T47D (cell line): ENCODE data around the gene BCAS3.

Experiments
- DNase-seq, 2 experiments: peaks; one replicate each; pipeline versions ENCODE4 v3.0.0 to v3.0.0-alpha.2; 2011 to 2012; ENCODE audit warnings: low read depth in 1 of 2, low spot score in 1 of 2
- JUND ChIP-seq: IDR thresholded peaks from 2 replicates; pipeline ENCODE4 v1.6.1; 2012; ENCODE audit warnings: low read depth
- in situ Hi-C: cut with HindIII; loops from 2 replicates; pipeline ENCODE4 v1.10.0; 2016; ENCODE audit warnings: low sequenced_read_pairs, low pct_unique_long_range_greater_than_20kb

BCAS3 gene

GRCh38 chr17:61338000-61338798 is 660.5 kb downstream of the BCAS3 start:
- TF ChIP-seq JUND = no peak
- no peak for DNase-seq

DNA sequence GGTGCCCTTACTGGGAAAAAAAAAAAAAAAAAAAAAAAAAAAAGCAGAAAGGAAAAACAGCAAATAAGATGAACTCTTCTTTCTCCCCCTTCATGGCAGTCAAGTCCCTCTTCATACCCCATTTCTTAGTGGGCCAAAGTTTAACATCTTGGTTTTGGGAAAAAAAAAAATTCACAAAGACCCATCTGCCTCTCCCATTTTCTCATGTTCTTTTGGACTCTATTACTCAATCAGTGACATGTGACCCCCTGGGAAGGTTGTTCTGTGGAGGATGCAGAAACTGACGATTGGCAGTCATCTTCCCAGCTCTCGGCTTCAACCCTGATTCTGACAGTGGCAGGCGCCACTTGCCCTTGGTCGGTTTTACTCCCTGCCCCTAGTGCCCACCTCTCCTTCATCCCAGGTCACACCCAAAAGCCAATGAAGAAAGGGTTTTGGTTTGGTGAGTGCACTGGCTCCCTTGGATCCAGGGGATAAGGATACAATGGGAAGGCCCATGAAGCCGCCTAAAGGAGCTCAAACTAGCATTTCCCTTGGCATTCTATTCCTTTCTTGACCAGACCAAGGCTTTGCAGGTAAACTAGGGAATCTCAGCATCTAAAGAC is 661.3 kb downstream of the BCAS3 start:
- TF ChIP-seq JUND = no peak
- in situ Hi-C loops = no loop called here
- DNase-seq = no peak

More at GRCh38 chr17:61338000-61338798, 660.5 kb downstream of the BCAS3 start:
- in situ Hi-C loops = no loop called here

DNA sequence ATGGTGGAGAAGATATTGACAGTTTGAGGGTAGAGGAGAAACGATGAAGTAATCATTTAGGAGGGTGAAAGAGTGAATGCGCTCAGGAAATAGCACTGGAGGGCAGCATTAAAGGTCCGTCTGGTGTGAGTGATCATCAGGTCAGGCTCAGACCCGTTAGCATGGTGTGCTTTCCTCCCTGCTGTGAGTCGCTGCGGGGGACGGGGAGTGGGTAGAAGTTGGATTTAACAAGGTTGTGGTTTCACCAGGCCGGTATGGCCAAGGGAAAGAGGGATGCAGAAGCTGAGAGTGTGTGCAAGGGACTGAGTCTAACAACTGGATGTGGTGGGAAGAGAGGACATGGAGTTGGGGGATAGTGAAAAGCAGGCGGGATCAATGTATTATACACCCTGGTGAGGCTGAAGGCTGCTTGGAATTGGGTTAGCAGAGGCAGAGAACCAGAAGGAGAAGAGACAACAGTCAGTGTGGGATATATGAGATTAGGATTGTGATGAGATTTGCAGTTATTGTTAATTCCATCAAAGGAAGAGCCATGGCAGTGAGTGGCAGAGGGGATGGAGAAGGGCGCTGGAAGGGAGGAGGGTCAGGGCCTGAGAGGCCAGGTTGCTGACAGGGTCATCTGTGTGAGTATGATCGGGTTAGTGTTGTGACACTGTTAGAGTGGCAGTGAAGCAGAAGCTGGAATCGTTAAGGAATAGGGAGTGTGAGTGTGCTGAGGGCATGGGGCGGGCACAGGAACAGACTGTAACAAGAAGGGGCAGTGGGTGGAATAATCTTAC is 663.0 kb downstream of the BCAS3 start:
- no peak for DNase-seq
- no peak for TF ChIP-seq JUND
- in situ Hi-C loops = no loop called here

DNA sequence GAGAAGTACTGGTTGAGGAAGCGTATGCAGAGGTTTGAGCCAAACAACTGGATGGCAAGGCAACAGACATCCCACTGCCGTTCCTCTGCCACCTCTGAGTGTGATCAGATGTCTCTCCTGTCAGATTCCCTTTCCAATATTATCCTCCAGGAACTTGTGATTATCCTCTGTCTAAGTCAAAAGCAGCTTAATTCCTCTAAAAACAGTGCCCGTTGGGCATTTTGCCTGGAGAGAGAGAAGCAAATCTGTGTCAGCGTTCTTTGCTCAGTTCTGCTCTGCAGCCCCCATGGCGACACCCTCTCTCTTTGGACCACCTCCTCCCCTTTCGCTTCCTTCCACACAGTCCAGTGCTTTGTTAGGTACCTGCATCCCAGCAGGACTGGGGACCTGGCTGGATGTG is 665.9 kb downstream of the BCAS3 start:
- in situ Hi-C loops = no loop called here

DNA sequence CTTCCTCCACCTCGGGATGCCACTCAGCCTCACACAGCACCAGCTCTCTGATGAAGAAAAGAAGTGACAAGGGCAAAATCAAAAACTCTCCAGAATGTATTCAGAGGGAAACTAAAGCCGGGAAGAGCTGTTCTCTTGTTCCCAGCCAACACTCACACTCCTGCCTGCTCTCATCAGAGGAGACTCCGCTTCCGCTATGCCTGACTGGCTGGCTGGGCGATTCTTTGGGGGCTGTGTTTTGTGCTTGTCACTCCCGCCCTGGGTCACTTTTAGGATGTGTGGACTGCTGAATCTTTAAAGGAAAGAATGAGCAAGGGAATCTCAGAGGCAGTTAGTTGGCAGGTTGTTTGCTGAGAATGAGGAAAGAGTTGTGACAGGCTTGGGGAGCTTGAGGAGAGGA is 667.4 kb downstream of the BCAS3 start:
- in situ Hi-C loops = no loop called here
- no peak for DNase-seq
- no peak for TF ChIP-seq JUND

More for the DNA sequence above, 665.9 kb downstream of the BCAS3 start:
- no peak for DNase-seq
- no peak for TF ChIP-seq JUND

DNA sequence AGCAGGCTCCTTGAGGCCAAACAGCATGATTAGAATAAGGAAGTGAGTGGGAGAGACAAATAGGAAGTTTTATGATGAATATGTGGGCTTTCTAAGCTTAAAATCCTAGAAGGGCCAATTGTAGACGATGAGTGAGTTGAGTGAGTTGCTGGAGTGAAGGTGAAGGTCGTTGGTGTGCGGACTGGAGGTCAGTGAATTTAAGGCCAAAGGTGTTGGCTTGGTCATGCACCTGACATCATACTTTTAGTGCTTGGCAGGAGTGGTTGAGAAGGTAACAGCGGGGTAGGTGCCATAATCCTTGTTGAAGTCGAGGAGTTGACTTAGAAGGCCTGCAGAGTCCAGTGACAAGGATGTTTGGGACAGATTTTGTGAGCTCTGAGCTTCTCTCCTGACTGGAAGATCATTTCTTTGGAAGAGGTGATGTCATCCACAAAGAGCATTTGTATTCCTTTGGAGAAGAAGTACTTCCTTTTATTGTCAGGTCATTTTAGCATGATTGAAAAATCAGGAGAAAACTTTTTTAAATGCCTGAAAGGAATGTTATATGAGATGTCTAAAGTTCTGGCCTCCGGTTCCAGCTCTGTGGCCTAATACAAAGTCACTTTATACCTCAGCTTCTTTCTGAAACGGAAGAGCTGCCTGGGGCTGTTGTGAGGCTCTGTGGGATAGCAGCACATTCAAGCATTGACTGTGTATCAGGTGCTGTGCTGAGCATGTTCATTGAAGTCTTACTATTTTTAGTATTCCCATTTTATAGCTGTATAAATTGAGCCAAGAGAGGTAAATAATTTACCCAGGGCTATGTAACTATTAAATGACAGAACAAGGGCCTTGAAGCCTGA is 668.4 kb downstream of the BCAS3 start:
- in situ Hi-C loops = no loop called here

DNA sequence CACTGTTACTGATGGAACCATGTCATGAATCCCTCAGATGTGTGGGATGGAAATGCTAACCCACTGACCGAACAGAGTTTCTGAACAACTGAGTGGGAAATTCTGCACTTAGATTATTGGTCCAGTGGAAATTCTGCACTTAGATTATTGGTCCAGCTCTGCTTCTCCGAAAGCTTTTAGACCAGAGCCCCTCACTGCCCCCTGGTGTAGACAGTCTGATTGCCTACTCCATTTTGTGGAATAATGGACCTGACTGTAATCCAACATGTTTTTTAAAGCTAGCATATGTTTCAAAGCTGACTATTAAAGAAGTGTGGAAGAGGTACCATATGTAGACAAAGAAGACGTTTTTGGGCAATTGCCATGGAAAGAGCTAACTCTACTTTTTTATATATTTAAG is 671.7 kb downstream of the BCAS3 start:
- DNase-seq = no peak
- in situ Hi-C loops = no loop called here
- no peak for TF ChIP-seq JUND

More for the DNA sequence above, 668.4 kb downstream of the BCAS3 start:
- TF ChIP-seq JUND = no peak
- DNase-seq = no peak

- in situ Hi-C loops = no loop called here
- DNase-seq = peak in 1 of 2 experiments; percentile 66
- TF ChIP-seq JUND = no peak
Measured at GRCh38 chr17:61351745-61352407, 674.2 kb downstream of the BCAS3 start.

DNA sequence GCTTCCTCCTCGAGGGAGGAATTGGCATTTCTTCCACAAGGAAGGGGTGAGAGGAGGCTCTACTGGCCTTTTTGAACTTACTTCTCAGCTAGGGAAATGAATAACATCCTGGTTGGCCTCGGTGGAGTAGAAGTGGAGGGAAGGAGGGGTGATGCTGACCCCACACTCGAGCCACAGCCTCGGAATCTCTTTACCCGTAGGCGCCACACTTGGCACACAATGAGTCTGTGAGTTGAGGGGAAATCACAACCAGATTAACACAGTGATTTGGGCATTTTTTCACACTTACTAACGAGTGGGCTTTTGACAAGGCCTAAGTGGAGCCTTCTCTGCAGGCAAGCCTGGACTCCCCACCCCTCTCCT is 674.7 kb downstream of the BCAS3 start:
- in situ Hi-C loops = no loop called here
- no peak for DNase-seq
- TF ChIP-seq JUND = no peak

DNA sequence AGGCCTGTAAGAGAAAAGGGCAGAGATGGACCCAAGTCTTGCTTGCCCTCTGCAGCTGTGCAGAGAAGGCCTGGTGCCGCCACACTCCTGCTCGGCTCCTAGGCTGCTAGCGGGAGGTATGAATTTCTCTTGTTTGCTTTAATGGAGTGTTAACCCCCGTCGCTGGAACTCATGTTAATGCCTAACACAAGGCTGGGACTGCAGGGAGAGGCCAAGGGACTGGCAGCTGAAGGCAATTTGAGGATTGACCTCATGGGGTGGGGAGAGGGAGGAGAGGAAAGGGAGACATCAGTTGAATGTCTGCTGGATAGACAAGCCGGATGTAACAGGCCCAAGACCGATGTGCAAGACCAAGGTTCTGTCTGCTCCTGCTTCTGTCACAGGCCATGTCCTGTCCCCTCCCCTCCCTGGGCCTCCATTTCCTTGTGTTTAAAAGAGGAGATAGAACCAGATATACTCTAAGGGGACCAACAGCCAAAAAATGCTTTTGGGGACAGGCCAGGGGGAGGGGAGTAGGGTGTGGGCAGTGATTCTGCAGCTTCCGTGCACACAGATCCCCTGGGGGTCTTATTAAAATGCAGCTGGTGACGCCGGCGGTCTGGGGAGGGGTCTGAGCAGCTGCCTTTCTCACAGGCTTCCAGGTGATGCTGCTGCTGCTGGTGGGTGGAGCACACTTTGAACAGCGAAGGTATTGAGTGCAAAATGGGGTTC is 675.3 kb downstream of the BCAS3 start:
- no peak for DNase-seq
- in situ Hi-C loops = no loop called here
- no peak for TF ChIP-seq JUND

DNA sequence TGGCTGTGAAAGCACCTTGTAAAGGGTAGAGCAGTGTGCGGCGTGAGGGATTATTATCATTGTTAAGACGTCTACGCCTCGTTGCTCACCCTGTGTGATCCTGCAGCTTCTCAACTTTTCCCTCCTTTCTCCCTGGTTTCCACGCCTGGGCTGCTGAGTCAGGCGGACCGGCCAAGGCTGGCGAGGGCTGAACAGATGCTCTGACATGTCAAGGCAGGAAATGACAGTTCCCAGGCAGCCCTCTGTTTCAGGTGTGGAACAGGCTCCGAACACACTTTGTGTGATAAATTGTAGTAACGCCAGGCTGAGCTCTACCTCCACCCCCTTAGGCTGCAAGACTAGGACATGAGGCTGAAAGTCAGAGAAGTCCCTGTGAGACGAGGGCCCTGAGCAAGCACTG is 676.0 kb downstream of the BCAS3 start:
- TF ChIP-seq JUND = no peak
- in situ Hi-C loops = no loop called here
- DNase-seq = no peak
